Measurements from ENCODE around the gene AFM.

- TF ChIP-seq POLR2A (IDR thresholded peaks at IDR 0.05) (no peak), CTCF (IDR thresholded peaks at IDR 0.05) (no peak)
These were observed 18.6 kb downstream of the AFM start for GRCh38 chr4:73499996-73500765.

Measured in breast epithelium (tissue), 3 donors.